Activated T-helper 2 cell treated with anti-CD3 and anti-CD28 coated beads, Interferon-gamma antibody, Interleukin-2, Interleukin-4, amounts not matched to agents 10 μg/mL and 5 μg/mL and 100 μg/mL, durations not matched to agents 14 hours and 24 hours and 36 hours (primary cell): ENCODE data around the gene RAB5IF. TPM values are rescaled to one million over a fixed set of nuclear protein-coding genes. Genes with fewer than 3 reads are reported as not detected.

ENCODE experiments used
- total RNA-seq: library from RNA; stranded (reverse); gene quantifications from 2 replicates; pipeline ENCODE4 v1.2.3, GENCODE V29; 2022

The RAB5IF gene
- total RNA-seq, 1 donor from 2014 or later = 94.5 TPM

Other genes with a start within 250 kb of the RAB5IF start
- 4.0 and 4.2 TPM in 2 replicates for gene MYL9, start 64.3 kb upstream of the RAB5IF start, total RNA-seq
- gene TGIF2, start 32.2 kb upstream of the RAB5IF start, total RNA-seq = 44.3 and 50.6 TPM in 2 replicates
- 54.9 and 56.5 TPM in 2 replicates for gene SLA2, start 40.4 kb downstream of the RAB5IF start, total RNA-seq
- 26.0 and 26.8 TPM in 2 replicates for gene NDRG3, start 140.3 kb downstream of the RAB5IF start, total RNA-seq
- 24.0 and 28.6 TPM in 2 replicates for gene DSN1, start 168.0 kb downstream of the RAB5IF start, total RNA-seq